ENCODE data around the gene PHC3. TPM values are rescaled to one million over a fixed set of nuclear protein-coding genes. Genes with fewer than 3 reads are reported as not detected.
"Not testable (repeated sequence)": the region's sequence is repeated elsewhere in the genome, so short reads cannot be mapped to it uniquely, and the experiment has no call there.

The PHC3 gene
- total RNA-seq, 2 experiments from 2014 or later, result 40.6 to 89.7 TPM

GRCh38 chr3:170207717-170208116, 26.2 kb upstream of the PHC3 start:
- Histone ChIP-seq H3K4me2 (ENCODE audit: low read length) (no peak overlapping the region), H3K36me3 (ENCODE audit: insufficient read depth, low read length) (no peaks in the 10 kb centered on the region), H3K79me2 (ENCODE audit: insufficient read depth, low read depth, low read length) (no peaks in the 10 kb centered on the region), H4K20me1 (ENCODE audit: insufficient read depth, low read length) (no peaks in the 10 kb centered on the region), H3K4me3 (ENCODE audit: low read depth, low read length, poor library complexity, severe bottlenecking) (no peak overlapping the region), H2AFZ (ENCODE audit: low read length) (no peak overlapping the region), H3K4me1 (ENCODE audit: insufficient read depth, low read length, poor library complexity, severe bottlenecking) (no peaks in the 10 kb centered on the region), H3K27ac (ENCODE audit: low read depth, low read length, poor library complexity, severe bottlenecking) (no peak overlapping the region), H3K9me3 (ENCODE audit: low read length) (peaks cover 8% of the 10 kb centered on the region), H3K9me2 (ENCODE audit: insufficient read depth, low read length) (no peaks in the 10 kb centered on the region)
- POLR2A ChIA-PET, result no interaction called here
- CTCF ChIA-PET (ENCODE audit: unreplicated experiment), result no interaction called here
- no peak for DNase-seq (ENCODE audit: low spot score)
- TF ChIP-seq, protein P1, sequence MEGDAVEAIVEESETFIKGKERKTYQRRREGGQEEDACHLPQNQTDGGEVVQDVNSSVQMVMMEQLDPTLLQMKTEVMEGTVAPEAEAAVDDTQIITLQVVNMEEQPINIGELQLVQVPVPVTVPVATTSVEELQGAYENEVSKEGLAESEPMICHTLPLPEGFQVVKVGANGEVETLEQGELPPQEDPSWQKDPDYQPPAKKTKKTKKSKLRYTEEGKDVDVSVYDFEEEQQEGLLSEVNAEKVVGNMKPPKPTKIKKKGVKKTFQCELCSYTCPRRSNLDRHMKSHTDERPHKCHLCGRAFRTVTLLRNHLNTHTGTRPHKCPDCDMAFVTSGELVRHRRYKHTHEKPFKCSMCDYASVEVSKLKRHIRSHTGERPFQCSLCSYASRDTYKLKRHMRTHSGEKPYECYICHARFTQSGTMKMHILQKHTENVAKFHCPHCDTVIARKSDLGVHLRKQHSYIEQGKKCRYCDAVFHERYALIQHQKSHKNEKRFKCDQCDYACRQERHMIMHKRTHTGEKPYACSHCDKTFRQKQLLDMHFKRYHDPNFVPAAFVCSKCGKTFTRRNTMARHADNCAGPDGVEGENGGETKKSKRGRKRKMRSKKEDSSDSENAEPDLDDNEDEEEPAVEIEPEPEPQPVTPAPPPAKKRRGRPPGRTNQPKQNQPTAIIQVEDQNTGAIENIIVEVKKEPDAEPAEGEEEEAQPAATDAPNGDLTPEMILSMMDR (conservative IDR thresholded peaks at IDR 0.05; ENCODE audit: low read length), result no peak
- no peak for TF ChIP-seq EZH2phosphoT487 (IDR thresholded peaks at IDR 0.05; ENCODE audit: borderline replicate concordance, low read depth, low read length)
- intact Hi-C loops (cut with micrococcal nuclease; ENCODE audit: unreplicated experiment), result no loop called here
- no TSS peak for BruUV-seq (replicated peaks)

DNA sequence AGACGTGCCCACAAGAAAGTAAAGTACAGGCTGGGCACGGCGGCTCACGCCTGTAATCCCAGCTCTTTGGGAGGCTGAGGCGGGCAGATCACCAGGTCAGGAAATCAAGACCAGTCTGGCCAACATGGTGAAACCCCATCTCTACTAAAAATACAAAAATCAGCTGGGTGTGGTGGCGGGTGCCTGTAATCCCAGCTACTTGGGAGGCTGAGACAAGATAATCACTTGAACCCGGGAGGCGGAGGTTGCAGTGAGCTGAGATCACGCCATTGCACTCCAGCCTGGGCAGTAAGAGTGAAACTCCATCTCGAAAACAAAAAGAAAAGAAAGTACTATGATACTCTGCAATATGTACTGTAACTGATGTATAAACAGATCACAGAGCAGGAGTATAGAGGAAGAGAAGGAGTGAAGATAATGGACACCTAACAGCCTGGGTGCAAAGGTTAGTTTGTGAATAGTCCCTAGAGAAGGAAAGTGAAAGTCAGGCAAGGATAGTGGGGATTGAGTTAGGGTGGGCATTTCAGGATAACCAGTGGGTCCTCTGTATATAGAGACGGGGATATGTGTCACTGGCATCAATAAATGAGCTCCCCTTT, 24.7 kb upstream of the PHC3 start:
- H3K4me2 ChIP-seq (ENCODE audit: low read length); BruUV-seq (replicated peaks); H3K36me3 ChIP-seq (ENCODE audit: insufficient read depth, low read length); H4K20me1 ChIP-seq (ENCODE audit: insufficient read depth, low read length); H3K79me2 ChIP-seq (ENCODE audit: insufficient read depth, low read depth, low read length); H3K9me3 ChIP-seq (ENCODE audit: low read length); H3K27ac ChIP-seq (ENCODE audit: low read depth, low read length, poor library complexity, severe bottlenecking); H3K4me3 ChIP-seq (ENCODE audit: low read depth, low read length, poor library complexity, severe bottlenecking); intact Hi-C loops (cut with micrococcal nuclease; ENCODE audit: unreplicated experiment); DNase-seq (ENCODE audit: low spot score); H2AFZ ChIP-seq (ENCODE audit: low read length); H3K4me1 ChIP-seq (ENCODE audit: insufficient read depth, low read length, poor library complexity, severe bottlenecking); H3K9me2 ChIP-seq (ENCODE audit: insufficient read depth, low read length); CTCF ChIA-PET (ENCODE audit: unreplicated experiment): not testable (repeated sequence)
- POLR2A ChIA-PET, result interaction anchor here (0.5 to 0.7 kb wide), 3 partner anchors 70 to 238 kb away, joined by 3 to 6 read pairs (median 6); no protein-coding TSS in a partner anchor

- Histone ChIP-seq H3K4me1 (ENCODE audit: insufficient read depth, low read length, poor library complexity, severe bottlenecking) (no peaks in the 10 kb centered on the region), H2AFZ (ENCODE audit: low read length) (no peak overlapping the region; the same call in 1 of the 2 replicates), H3K27ac (ENCODE audit: low read depth, low read length, poor library complexity, severe bottlenecking) (no peak overlapping the region), H3K36me3 (ENCODE audit: insufficient read depth, low read length) (no peaks in the 10 kb centered on the region), H3K4me3 (ENCODE audit: low read depth, low read length, poor library complexity, severe bottlenecking) (no peak overlapping the region), H3K9me2 (ENCODE audit: insufficient read depth, low read length) (no peaks in the 10 kb centered on the region), H3K79me2 (ENCODE audit: insufficient read depth, low read depth, low read length) (no peaks in the 10 kb centered on the region), H3K9me3 (ENCODE audit: low read length) (no peaks in the 10 kb centered on the region), H4K20me1 (ENCODE audit: insufficient read depth, low read length) (no peaks in the 10 kb centered on the region), H3K4me2 (ENCODE audit: low read length) (no peak overlapping the region)
- intact Hi-C loops (cut with micrococcal nuclease; ENCODE audit: unreplicated experiment), result no loop called here
- TF ChIP-seq, protein P1 (conservative IDR thresholded peaks at IDR 0.05; ENCODE audit: low read length), result no peak
- no peak for TF ChIP-seq EZH2phosphoT487 (IDR thresholded peaks at IDR 0.05; ENCODE audit: borderline replicate concordance, low read depth, low read length)
- no TSS peak for BruUV-seq (replicated peaks)
- CTCF ChIA-PET (ENCODE audit: unreplicated experiment), result no interaction called here
- DNase-seq (ENCODE audit: low spot score), result no peak
- POLR2A ChIA-PET, result interaction anchor here (0.7 kb wide), 1 partner anchor 69 kb away, joined by 6 read pairs; no protein-coding TSS in a partner anchor
Measured at GRCh38 chr3:170205302-170205701, 23.8 kb upstream of the PHC3 start.

Measured in OCI-LY7 (cell line).